Heart right ventricle (tissue), 16 donors: ENCODE results near the gene CARD19. TPM values are rescaled to one million over a fixed set of nuclear protein-coding genes. Genes with fewer than 3 reads are reported as not detected.

Experiments used
- ATAC-seq, 8 donors: fragments of 200-7000 bp; cut with Tn5 transposase; one replicate each; pipeline ENCODE4 v1.9.1; 2020; ENCODE audit warnings: mild to moderate bottlenecking in 8 of 8, moderate library complexity in 8 of 8, moderate number of reproducible peaks in 1 of 8
- DNase-seq, 2 donors: peaks; one replicate each; pipeline ENCODE4 v3.0.0-alpha.2; 2020
- H3K27ac ChIP-seq, 10 donors: fragments of 200-600 bp; sonication (generic) in 2 of 10; one replicate each; pipeline versions ENCODE4 v1.5.0 to v1.8.0; 2020 to 2022; ENCODE audit warnings: mild to moderate bottlenecking in 3 of 10
- H3K27me3 ChIP-seq, 7 donors: fragments of 200-600 bp; one replicate each; pipeline ENCODE4 v1.8.0; 2021 to 2022; ENCODE audit warnings: mild to moderate bottlenecking in 2 of 7
- H3K36me3 ChIP-seq, 9 donors: fragments of 200-600 bp; sonication (generic) in 1 of 9; one replicate each; pipeline versions ENCODE4 v1.5.0 to v1.8.0; 2020 to 2022; ENCODE audit warnings: mild to moderate bottlenecking in 2 of 9
- H3K4me1 ChIP-seq, 9 donors: fragments of 200-600 bp; sonication (generic) in 1 of 9; one replicate each; pipeline versions ENCODE4 v1.5.0 to v1.8.0; 2020 to 2022; ENCODE audit warnings: mild to moderate bottlenecking in 4 of 9
- H3K4me3 ChIP-seq, 10 donors: fragments of 200-600 bp; sonication (generic) in 2 of 10; one replicate each; pipeline versions ENCODE4 v1.5.0 to v1.8.0; 2020 to 2022; ENCODE audit warnings: mild to moderate bottlenecking in 7 of 10, moderate library complexity in 2 of 10
- H3K9me3 ChIP-seq, 11 donors: fragments of 200-600 bp in 10 of 11; sonication (generic) in 2 of 11; one replicate each; pipeline versions ENCODE4 v1.5.0 to v1.8.0; 2013 to 2022; ENCODE audit warnings: mild to moderate bottlenecking in 2 of 11, control low read depth in 1 of 11, moderate library complexity in 1 of 11
- CTCF ChIP-seq, 9 donors: fragments of 200-600 bp; sonication (generic) in 2 of 9; IDR thresholded peaks; one replicate each; pipeline versions ENCODE4 v1.5.0 to v1.8.0; 2021 to 2022; ENCODE audit warnings: antibody characterized with exemption in 9 of 9, mild to moderate bottlenecking in 5 of 9, moderate library complexity in 1 of 9
- WGBS, 2 donors: extraction: QIAGEN DNeasy Blood & Tissue Kit; methylation state at CpG; one replicate each; pipeline ENCODE4 v1.1.7; 2013; ENCODE audit warnings: inconsistent platforms in 1 of 2; 5-methylcytosine and 5-hydroxymethylcytosine counted together
- intact Hi-C, 10 donors: fragments of 100-400 bp; cut with DNase I; formaldehyde crosslinking; loops; one replicate each; pipeline versions ENCODE4 v1.11.1 to v1.14.2; 2022
- polyA plus RNA-seq, 2 donors: library from polyadenylated mRNA; stranded (reverse); fragments of 200-250 nt; gene quantifications; one replicate each; pipeline ENCODE4 v1.2.3, GENCODE V29; 2013
- total RNA-seq, 10 donors: library from RNA; stranded (reverse); fragmentation: NEBNext Ultra II Directional in 3 of 10; extraction: Animal tissue kit (Norgen Biotek cat#: 25700) in 3 of 10; gene quantifications; one replicate each; pipeline versions ENCODE4 v1.2.1 to v1.2.4, GENCODE V29; 2021 to 2023
- donor health status: Arrhythmogenic right ventricular cardiomyopathy.
- donor health status: ischemic (EF 13 %, LVEDD 7.1; RV severe dilation, severe dysfunction).
- donor health status: healthy with polysubstance abuse.
- donor health status: DM: no; HTN: yes; CAD: no.
- donor health status: DM: no; HTN: no; CAD: no.
- donor health status: ischemic (EF 25% LVEDD 6.9; RV normal size, moderate dysfunction).
- donor health status: ischemic (EF 25% LVEDD 5.7; RV mildly dilated, moderate dysfunction).
- donor health status: healthy.
- donor health status: DM: yes; HTN: yes; CAD: no.
- donor health status: Ischemic cardiomyopathy.
- donor health status: ischemic (EF 35%, LVEDD 5.7; RV mildly dilated, moderate dysfunction).
- donor health status: nonischemic (EF 11% LVEDD 7.7; RV severe dilation, severe dysfunction).
- donor health status: DM: yes; HTN: yes; CAD: no.
- donor health status: PGD.
- donor health status: ischemic (EF 29% LVEDD 5.4; RV normal size, mild dysfunction).
- donor health status: nonischemic (EF 23%, LVEDD 6.1; RV moderate dilation, normal function).

Gene CARD19
- total and polyA plus RNA-seq, 12 donors: 22.3 to 47.3 (median 26.1) TPM

- WGBS, 2 donors: 95 to 96% methylated on average over 14 of the region's 14 CpGs
- H3K27ac ChIP-seq: peak overlapping the region in 2 of 10 donors; percentile 46 to 88
- H3K27me3 ChIP-seq: no peaks in the 10 kb centered on the region
- no peak for DNase-seq
- H3K9me3 ChIP-seq: no peaks in the 10 kb centered on the region
- no peak for TF ChIP-seq CTCF (IDR thresholded peaks at IDR 0.05)
- no peak overlapping the region for H3K4me3 ChIP-seq
- intact Hi-C loops: loop anchor here in 2 of 10 donors (2.0 to 5.0 kb wide), 2 partner anchors 192 to 194 kb away; no protein-coding TSS in a partner anchor
- H3K4me1 ChIP-seq: peaks cover 0 to 71% (median 0%) of the 10 kb centered on the region in 9 donors
- no peak for ATAC-seq
- peaks cover 0 to 61% (median 13%) of the 10 kb centered on the region in 9 donors for H3K36me3 ChIP-seq
These were observed 14.4 kb downstream of the CARD19 start for GRCh38 chr9:93110311-93110855.

- intact Hi-C loops: loop anchor here in 2 of 10 donors (2.0 to 5.0 kb wide), 2 partner anchors 191 to 194 kb away; no protein-coding TSS in a partner anchor
- 88 to 91% methylated on average over 11 of the region's 11 CpGs for WGBS, 2 donors
- Histone ChIP-seq H3K27ac (peak overlapping the region in 2 of 10 donors; percentile 70 to 88), H3K4me1 (peaks cover 0 to 66% (median 0%) of the 10 kb centered on the region in 9 donors), H3K4me3 (no peak overlapping the region), H3K9me3 (no peaks in the 10 kb centered on the region), H3K36me3 (peaks cover 0 to 61% (median 13%) of the 10 kb centered on the region in 9 donors), H3K27me3 (no peaks in the 10 kb centered on the region)
- no peak for TF ChIP-seq CTCF (IDR thresholded peaks at IDR 0.05)
- ATAC-seq: no peak
- no peak for DNase-seq
These were observed 15.0 kb downstream of the CARD19 start for GRCh38 chr9:93111001-93111370.

GRCh38 chr9:93111371-93112115 is 15.5 kb downstream of the CARD19 start:
- WGBS, 2 donors: 89 to 95% methylated on average over 18 of the region's 18 CpGs
- Histone ChIP-seq H3K4me3 (no peak overlapping the region), H3K27me3 (no peaks in the 10 kb centered on the region), H3K9me3 (no peaks in the 10 kb centered on the region), H3K27ac (peak overlapping the region in 3 of 10 donors; percentile 31 to 88 (median 70)), H3K36me3 (peaks cover 0 to 61% (median 13%) of the 10 kb centered on the region in 9 donors), H3K4me1 (peaks cover 0 to 68% (median 5%) of the 10 kb centered on the region in 9 donors)
- no peak for ATAC-seq
- TF ChIP-seq CTCF (IDR thresholded peaks at IDR 0.05): no peak
- no peak for DNase-seq
- intact Hi-C loops: loop anchor here in 2 of 10 donors (2.0 to 5.0 kb wide), 2 partner anchors 191 to 193 kb away; no protein-coding TSS in a partner anchor

- DNase-seq (peak in 1 of 2 donors; percentile 15), ATAC-seq (no peak)
- Histone ChIP-seq H3K27ac (peak overlapping the region in 3 of 10 donors; percentile 31 to 88 (median 70)), H3K27me3 (no peaks in the 10 kb centered on the region), H3K4me3 (no peak overlapping the region), H3K4me1 (peaks cover 0 to 76% (median 5%) of the 10 kb centered on the region in 9 donors), H3K9me3 (no peaks in the 10 kb centered on the region), H3K36me3 (peaks cover 0 to 61% (median 13%) of the 10 kb centered on the region in 9 donors)
- TF ChIP-seq CTCF (IDR thresholded peaks at IDR 0.05): peak in 1 of 9 donors; percentile 10
- 82 to 92% methylated on average over 15 of the region's 15 CpGs for WGBS, 2 donors
- intact Hi-C loops: loop anchor here in 1 of 10 donors (5.0 kb wide), 1 partner anchor 190 kb away; no protein-coding TSS in a partner anchor
These were observed 16.3 kb downstream of the CARD19 start for GRCh38 chr9:93112116-93112863.
